B cell (primary cell): ENCODE data around the gene NUDT15. TPM values are rescaled to one million over a fixed set of nuclear protein-coding genes. Genes with fewer than 3 reads are reported as not detected.

Source experiments
- polyA plus RNA-seq: library from polyadenylated mRNA; depleted of rRNA; stranded (reverse); fragments of >200 nt; gene quantifications from 2 replicates; pipeline ENCODE4 v1.2.3, GENCODE V29; 2012
- total RNA-seq, 2 donors: library from RNA; stranded (reverse); fragments of 120-200 nt in 1 of 2; gene quantifications; 1 replicate in 1 of 2; 2 replicates in 1 of 2; pipeline versions ENCODE4 v1.2.3 to v1.2.4, GENCODE V29; 2013 to 2022

The NUDT15 gene
- total and polyA plus RNA-seq, 2 donors (not counting 1 experiment from before 2014, with no cell fraction given) = 4.2 to 6.0 TPM

Other genes with a start within 250 kb of the NUDT15 start
- 33.7 and 33.9 TPM in 2 replicates for gene SUCLA2, start 36.5 kb upstream of the NUDT15 start, total RNA-seq
- gene SUCLA2, start 36.5 kb upstream of the NUDT15 start, polyA plus RNA-seq = 15.9 and 16.8 TPM in 2 replicates
- gene MED4, start 57.4 kb downstream of the NUDT15 start, total RNA-seq = 49.7 and 50.1 TPM in 2 replicates
- gene MED4, start 57.4 kb downstream of the NUDT15 start, polyA plus RNA-seq = 15.4 and 20.8 TPM in 2 replicates
- gene ITM2B, start 195.5 kb downstream of the NUDT15 start, total RNA-seq = 165 and 177 TPM in 2 replicates
- 122 and 132 TPM in 2 replicates for gene ITM2B, start 195.5 kb downstream of the NUDT15 start, polyA plus RNA-seq